Duodenal mucosa (tissue), 2 donors: ENCODE measurements around the gene SYT1.
A peak's percentile ranks its signal among the peaks of the same experiment; 100 is the strongest.

Experiments
- H3K27ac ChIP-seq: one replicate; pipeline ENCODE4 v1.7.0; 2013; ENCODE audit warnings: low read depth, low read length
- H3K27me3 ChIP-seq, 2 donors: one replicate each; pipeline ENCODE4 v1.7.0; 2013; ENCODE audit warnings: low read length in 2 of 2, control low read depth in 1 of 2; ENCODE audit not compliant: insufficient read depth in 2 of 2, control insufficient read depth in 1 of 2
- H3K36me3 ChIP-seq, 2 donors: one replicate each; pipeline ENCODE4 v1.7.0; 2013; ENCODE audit warnings: low read length in 2 of 2, control low read depth in 1 of 2; ENCODE audit not compliant: insufficient read depth in 2 of 2, control insufficient read depth in 1 of 2
- H3K4me1 ChIP-seq, 2 donors: one replicate each; pipeline ENCODE4 v1.7.0; 2013; ENCODE audit warnings: low read length in 2 of 2, control low read depth in 1 of 2; ENCODE audit not compliant: insufficient read depth in 2 of 2, control insufficient read depth in 1 of 2
- H3K4me3 ChIP-seq, 2 donors: one replicate each; pipeline ENCODE4 v1.7.0; 2013; ENCODE audit warnings: low read length in 2 of 2, low read depth in 1 of 2
- H3K9ac ChIP-seq, 2 donors: one replicate each; pipeline ENCODE4 v1.7.0; 2013; ENCODE audit warnings: low read length in 2 of 2, low read depth in 1 of 2
- H3K9me3 ChIP-seq, 2 donors: one replicate each; pipeline ENCODE4 v1.7.0; 2013; ENCODE audit warnings: low read length in 2 of 2, control low read depth in 1 of 2; ENCODE audit not compliant: control insufficient read depth in 1 of 2

SYT1 gene

DNA sequence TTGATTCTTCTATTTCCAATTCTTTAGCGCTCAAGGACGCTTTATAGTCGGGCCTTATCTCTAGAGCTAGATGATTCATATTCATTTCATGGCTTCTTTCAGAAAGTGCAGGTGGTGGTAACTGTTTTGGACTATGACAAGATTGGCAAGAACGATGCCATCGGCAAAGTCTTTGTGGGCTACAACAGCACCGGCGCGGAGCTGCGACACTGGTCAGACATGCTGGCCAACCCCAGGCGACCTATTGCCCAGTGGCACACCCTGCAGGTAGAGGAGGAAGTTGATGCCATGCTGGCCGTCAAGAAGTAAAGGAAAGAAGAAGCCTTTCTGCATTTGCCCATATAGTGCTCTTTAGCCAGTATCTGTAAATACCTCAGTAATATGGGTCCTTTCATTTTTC, 584.2 kb downstream of the SYT1 start:
- H3K9me3 ChIP-seq = no peaks in the 10 kb centered on the region
- H3K4me1 ChIP-seq = no peaks in the 10 kb centered on the region

DNA sequence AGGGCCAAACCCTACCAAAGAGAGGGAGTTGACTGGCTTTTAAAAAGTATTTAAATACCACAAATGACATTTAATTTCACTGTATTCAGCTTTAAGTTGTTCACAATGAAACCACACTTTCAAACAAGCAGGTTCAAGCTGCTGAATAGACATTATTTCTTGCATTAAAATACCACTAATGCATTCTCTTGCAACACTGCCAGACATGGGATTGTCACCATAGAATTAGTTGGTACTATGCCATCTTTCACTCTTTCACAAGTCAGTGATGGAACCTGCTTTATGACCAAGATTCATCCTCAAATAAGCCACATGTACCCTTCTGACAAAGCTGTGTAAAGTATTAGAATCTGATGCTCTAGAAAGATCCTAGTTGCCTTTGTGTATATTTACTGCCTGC, 586.8 kb downstream of the SYT1 start:
- Histone ChIP-seq H3K36me3 (no peaks in the 10 kb centered on the region), H3K9me3 (no peaks in the 10 kb centered on the region), H3K27ac (no peak overlapping the region), H3K9ac (no peak overlapping the region), H3K27me3 (no peaks in the 10 kb centered on the region), H3K4me1 (peaks cover 0 to 13% of the 10 kb centered on the region in 2 donors), H3K4me3 (no peak overlapping the region)

More for the DNA sequence above, 584.2 kb downstream of the SYT1 start:
- no peak overlapping the region for H3K9ac ChIP-seq
- H3K4me3 ChIP-seq = no peak overlapping the region
- no peaks in the 10 kb centered on the region for H3K36me3 ChIP-seq
- no peaks in the 10 kb centered on the region for H3K27me3 ChIP-seq
- H3K27ac ChIP-seq = no peak overlapping the region

- H3K36me3 ChIP-seq = no peaks in the 10 kb centered on the region
- H3K27ac ChIP-seq = no peak overlapping the region
- H3K4me1 ChIP-seq = peaks cover 0 to 13% of the 10 kb centered on the region in 2 donors
- H3K9me3 ChIP-seq = no peaks in the 10 kb centered on the region
- H3K27me3 ChIP-seq = no peaks in the 10 kb centered on the region
- no peak overlapping the region for H3K4me3 ChIP-seq
- H3K9ac ChIP-seq = no peak overlapping the region
Measured at GRCh38 chr12:79451978-79452377, 587.4 kb downstream of the SYT1 start.

- H3K9me3 ChIP-seq = no peaks in the 10 kb centered on the region
- no peaks in the 10 kb centered on the region for H3K27me3 ChIP-seq
- H3K4me3 ChIP-seq = no peak overlapping the region
- H3K36me3 ChIP-seq = no peaks in the 10 kb centered on the region
- H3K27ac ChIP-seq = no peak overlapping the region
- peaks cover 0 to 13% of the 10 kb centered on the region in 2 donors for H3K4me1 ChIP-seq
- no peak overlapping the region for H3K9ac ChIP-seq
Measured at GRCh38 chr12:79452906-79453305, 588.3 kb downstream of the SYT1 start.

DNA sequence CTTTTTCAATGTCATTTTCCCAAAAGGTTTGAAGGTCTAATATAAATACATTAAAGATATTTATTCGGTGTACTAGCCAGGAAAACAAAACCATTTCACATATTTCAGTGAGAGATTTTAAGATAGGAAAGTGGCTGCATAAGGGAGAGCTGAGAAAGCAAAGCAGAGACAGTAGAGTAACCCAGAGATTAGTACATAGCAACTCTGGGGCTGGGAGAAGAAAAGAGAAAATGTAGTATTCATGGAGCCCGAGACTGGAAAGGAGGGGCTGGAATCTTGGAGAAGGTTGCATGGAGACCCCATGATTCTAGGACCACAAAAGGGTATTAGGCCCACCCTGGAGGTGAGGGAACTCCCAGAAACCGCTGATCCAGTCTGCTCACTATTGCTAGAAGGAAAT, 589.2 kb downstream of the SYT1 start:
- peaks cover 0 to 13% of the 10 kb centered on the region in 2 donors for H3K4me1 ChIP-seq
- no peaks in the 10 kb centered on the region for H3K36me3 ChIP-seq
- H3K4me3 ChIP-seq = peak overlapping the region in 1 of 2 donors; percentile 12
- H3K27me3 ChIP-seq = no peaks in the 10 kb centered on the region
- H3K9ac ChIP-seq = no peak overlapping the region
- H3K9me3 ChIP-seq = no peaks in the 10 kb centered on the region
- no peak overlapping the region for H3K27ac ChIP-seq

DNA sequence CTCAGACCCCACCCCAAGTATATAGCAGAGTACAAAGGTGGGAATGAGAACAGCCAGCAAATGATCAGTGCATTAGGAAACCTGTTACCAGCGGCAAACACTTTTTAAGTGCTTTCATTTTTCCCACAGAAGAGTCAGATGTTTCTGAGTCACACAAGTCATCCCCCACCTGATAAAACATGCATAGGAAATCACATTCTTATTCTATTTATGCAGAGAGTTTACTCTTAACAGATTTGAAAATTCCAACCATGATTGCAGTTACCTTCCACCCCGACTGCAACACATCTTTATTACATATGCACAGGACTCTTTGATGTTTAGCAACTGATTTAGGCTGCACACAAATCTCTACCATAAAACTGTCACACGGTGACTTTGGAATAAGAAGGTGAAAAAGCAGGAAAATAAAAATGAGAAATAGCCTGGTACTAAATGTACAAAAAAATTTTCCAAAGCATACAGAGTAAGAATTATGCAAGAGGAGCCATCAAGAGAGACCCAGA, 589.8 kb downstream of the SYT1 start:
- Histone ChIP-seq H3K27me3 (no peaks in the 10 kb centered on the region), H3K4me3 (peak overlapping the region in 1 of 2 donors; percentile 12)

GRCh38 chr12:79455286-79455685, 590.7 kb downstream of the SYT1 start:
- Histone ChIP-seq H3K27ac (no peak overlapping the region), H3K27me3 (no peaks in the 10 kb centered on the region), H3K9me3 (no peaks in the 10 kb centered on the region), H3K36me3 (no peaks in the 10 kb centered on the region), H3K9ac (no peak overlapping the region), H3K4me3 (no peak overlapping the region), H3K4me1 (peaks cover 0 to 13% of the 10 kb centered on the region in 2 donors)

More for the DNA sequence above, 589.8 kb downstream of the SYT1 start:
- Histone ChIP-seq H3K9ac (no peak overlapping the region), H3K27ac (no peak overlapping the region), H3K9me3 (no peaks in the 10 kb centered on the region), H3K4me1 (peaks cover 0 to 13% of the 10 kb centered on the region in 2 donors), H3K36me3 (no peaks in the 10 kb centered on the region)

DNA sequence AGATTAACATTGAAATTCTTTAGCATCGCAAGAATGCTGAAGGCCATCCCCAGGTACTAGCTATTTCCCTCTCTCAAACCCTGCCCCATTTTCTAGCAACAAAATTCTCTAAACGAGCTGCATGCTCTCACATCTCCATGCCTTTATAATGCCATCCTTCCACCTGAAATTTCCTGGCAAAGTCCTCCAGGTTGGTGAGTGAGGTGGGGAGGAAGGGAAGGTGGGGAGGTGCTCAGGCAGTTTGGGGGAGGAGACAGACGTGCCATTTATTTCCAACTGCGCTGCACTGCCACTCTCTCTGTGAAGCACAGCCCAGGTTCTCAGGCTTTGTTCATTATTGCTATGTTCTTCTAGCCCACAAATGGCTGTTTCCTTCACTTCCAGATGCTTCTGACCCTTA, 617.7 kb downstream of the SYT1 start:
- H3K27me3 ChIP-seq = no peaks in the 10 kb centered on the region
- no peak overlapping the region for H3K4me3 ChIP-seq
- no peaks in the 10 kb centered on the region for H3K9me3 ChIP-seq
- H3K9ac ChIP-seq = no peak overlapping the region
- H3K36me3 ChIP-seq = no peaks in the 10 kb centered on the region
- no peaks in the 10 kb centered on the region for H3K4me1 ChIP-seq
- H3K27ac ChIP-seq = no peak overlapping the region

- no peaks in the 10 kb centered on the region for H3K27me3 ChIP-seq
- no peaks in the 10 kb centered on the region for H3K4me1 ChIP-seq
- no peak overlapping the region for H3K27ac ChIP-seq
- H3K36me3 ChIP-seq = no peaks in the 10 kb centered on the region
- H3K9ac ChIP-seq = no peak overlapping the region
- no peak overlapping the region for H3K4me3 ChIP-seq
- H3K9me3 ChIP-seq = no peaks in the 10 kb centered on the region
Measured at GRCh38 chr12:79482921-79483320, 618.3 kb downstream of the SYT1 start.

DNA sequence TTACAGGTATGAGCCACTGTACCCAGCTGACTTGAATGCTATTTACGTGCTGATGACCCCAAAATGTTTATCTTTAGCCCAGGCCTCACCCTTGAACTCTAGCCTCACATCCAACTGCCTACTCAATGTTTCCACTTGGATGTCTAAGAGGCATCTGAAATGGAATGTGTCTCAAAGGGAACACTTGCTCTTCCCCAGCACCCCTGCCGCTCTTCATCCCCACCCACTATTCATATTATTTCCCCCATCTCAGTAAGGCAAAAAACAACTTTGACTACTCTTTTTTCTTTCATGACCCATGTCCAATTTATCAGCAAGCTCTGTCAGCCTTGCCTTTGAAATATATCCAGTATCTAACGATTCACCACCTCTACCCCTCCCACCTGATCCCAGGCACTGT, 621.6 kb downstream of the SYT1 start:
- H3K27ac ChIP-seq = no peak overlapping the region
- H3K9ac ChIP-seq = no peak overlapping the region
- H3K4me3 ChIP-seq = no peak overlapping the region
- H3K9me3 ChIP-seq = no peaks in the 10 kb centered on the region
- H3K4me1 ChIP-seq = no peaks in the 10 kb centered on the region
- no peaks in the 10 kb centered on the region for H3K27me3 ChIP-seq
- no peaks in the 10 kb centered on the region for H3K36me3 ChIP-seq
